NK-92 treated with Interleukin-12 subunit alpha and Interleukin-12 subunit beta, amount 100 ng/mL, for 24 hours (cell line): ENCODE results near the gene TC2N.
"Not testable (repeated sequence)": the region's sequence is repeated elsewhere in the genome, so short reads cannot be mapped to it uniquely, and the experiment has no call there.

ENCODE experiments used
- DNase-seq: peaks from one replicate; lab custom pipeline; 2025; lab: John Stamatoyannopoulos, UW

The TC2N gene

DNA sequence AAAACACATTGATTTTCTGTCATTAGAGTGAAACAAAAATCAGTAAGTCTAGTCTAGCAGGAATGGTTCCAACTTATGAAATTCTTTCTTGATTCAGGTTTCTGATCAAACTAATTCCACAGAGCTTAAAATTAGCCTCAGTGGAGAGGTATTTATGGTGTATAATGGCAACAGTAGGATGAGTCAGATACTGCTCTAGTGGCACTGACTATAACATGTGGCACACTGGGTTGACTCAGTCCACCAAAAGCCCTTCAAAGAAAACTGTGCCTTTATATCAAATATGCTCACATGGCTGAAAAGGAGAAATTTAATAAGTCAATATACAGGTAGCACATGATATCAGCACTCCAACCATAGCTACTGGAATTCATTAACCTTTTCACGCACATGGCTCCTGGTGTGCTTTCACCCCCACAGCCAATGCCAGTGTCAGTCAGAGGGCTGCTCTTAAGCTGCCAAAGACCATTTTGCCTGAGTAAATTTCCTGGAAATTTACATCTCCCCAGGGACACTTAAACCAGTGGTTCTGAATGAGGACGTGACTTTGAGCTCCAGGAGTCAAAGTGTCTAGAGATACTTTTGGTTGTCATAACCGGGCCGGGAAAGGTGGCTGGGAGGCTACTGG lies 113.7 kb downstream of the TC2N start:
- DNase-seq = no peak

DNA sequence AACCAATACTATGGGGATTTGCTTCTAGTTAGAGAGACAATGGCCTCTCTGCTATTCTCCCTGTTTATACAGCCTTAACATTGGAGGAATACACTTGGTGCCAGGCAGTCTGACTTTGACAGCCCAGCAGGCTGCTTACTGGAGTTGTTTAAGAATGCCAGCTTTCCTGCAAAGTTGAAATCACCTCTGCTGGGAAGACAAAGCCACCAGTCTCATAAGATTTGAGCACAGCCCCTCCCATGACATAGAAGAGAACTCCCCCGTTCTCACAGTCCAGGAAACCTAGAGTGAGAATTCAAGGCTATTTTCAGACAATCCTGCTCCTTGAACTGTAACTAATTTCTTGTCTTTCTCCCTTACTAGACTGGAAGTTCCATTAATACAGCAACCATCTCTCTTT lies 114.4 kb downstream of the TC2N start:
- DNase-seq = no peak

DNA sequence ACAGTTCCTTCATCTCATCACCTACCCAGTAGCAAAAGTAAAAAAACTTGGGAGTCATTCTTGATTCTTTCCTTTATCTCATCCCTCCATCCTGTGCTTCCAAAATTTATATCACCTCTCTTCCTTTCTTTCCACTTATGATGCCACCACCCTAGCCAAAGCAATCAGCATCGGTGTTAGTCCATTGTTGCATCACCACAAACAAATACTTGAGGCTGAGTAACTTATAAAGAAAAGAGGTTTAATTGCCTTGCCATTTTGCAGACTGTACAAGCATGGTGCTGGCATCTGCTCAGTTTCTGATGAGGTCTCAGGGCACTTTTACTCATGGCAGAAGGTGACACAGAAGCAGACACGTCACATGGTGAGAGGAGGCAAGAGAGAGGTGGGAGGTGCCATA lies 115.6 kb downstream of the TC2N start:
- no peak for DNase-seq

DNA sequence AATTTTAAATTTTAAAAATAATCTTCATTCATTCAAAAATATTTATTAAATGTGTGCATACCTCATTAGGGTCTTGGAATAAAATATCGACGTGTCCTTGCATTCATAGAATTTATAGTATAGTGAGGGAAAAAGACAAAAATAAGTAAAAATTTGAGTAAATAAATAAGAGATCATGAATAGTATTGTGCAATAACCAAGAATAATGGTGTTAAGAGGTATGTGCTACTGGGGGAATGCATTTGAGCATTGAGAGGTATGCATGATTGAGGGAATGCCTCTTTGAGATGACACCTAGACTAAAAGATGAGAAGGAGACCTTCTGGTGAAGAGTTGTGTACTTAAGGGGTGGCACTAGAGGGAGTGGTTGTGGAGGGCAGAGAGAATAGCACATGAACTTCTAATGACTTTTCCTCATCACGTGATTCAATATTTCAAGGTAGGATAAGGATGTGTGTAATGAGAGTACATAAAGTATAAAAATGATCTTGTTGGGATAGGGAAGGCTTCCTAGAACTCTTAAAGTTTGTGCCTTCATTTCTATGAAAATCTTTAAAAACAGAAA lies 116.6 kb downstream of the TC2N start:
- DNase-seq = no peak

DNA sequence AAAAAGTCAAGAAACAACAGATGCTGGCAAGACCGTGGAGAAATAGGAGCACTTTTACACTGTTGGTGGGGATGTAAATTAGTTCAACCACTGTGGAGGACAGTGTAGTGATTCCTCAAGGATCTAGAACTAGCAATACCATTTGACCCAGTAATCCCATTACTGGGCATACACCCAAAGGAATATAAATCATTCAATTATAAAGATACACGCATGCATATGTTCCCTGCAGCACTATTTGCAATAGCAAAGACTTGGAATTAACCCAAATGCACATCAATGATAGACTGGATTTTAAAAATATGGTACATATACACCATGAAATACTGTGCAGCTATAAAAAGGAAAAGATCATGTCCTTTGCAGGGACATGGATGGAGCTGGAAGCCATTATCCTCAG lies 117.5 kb downstream of the TC2N start:
- no peak for DNase-seq

DNA sequence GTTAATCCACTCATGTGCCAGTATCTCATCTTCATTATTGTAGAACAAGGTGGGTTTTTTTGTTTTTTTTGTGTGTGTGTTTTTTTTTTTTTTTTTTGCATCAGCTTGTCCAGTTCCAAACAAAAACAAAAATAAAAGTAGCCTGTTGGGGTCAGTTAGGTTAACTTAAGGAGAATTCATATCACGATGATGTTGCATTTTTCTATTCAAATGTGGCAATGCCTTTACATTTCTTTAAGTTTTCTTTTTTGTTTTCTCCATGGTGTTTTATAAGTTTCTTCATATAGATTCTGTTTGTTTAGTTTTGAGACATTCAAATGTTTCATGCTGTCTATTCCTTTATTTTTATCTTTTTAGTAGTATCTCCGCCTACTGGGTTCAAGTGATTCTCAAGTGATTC lies 119.3 kb downstream of the TC2N start:
- no peak for DNase-seq

DNA sequence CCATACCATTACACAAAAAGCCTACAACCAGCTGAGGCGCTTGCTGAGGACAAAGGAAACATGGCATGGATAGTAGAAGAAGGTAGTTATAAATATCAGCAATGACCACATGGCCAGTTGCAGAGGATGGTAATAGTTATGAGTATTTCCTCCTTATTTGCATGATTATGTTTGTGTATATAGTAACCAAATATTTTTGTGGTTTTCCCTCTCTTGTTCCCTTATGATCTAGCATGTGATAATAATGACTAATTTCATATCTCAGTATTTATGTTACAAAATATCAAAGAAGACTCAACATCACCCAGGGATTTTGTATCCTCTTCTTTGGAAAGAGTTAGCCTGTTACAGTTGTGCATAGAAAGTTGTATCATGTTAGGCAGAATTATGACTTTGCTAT lies 122.0 kb downstream of the TC2N start:
- DNase-seq = no peak

DNA sequence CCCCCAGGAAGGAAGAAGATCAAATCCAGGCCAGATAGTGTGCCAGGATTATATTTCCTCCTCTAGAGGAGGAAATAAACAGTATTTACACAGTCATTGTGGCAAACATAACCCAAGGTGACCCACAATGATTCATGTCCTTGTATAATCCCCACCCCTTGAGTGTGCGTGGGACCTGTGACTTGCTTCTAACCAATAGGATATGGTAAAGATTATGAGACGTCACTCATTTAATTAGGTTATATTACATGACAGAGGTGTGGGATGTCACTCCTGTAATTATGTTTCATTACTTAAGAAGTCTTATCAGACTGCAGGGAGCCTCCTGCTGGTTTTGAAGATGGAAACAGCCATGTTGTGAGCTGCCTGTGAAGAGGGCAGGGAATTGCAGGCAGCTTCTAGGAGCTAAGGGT lies 123.3 kb downstream of the TC2N start:
- no peak for DNase-seq

DNA sequence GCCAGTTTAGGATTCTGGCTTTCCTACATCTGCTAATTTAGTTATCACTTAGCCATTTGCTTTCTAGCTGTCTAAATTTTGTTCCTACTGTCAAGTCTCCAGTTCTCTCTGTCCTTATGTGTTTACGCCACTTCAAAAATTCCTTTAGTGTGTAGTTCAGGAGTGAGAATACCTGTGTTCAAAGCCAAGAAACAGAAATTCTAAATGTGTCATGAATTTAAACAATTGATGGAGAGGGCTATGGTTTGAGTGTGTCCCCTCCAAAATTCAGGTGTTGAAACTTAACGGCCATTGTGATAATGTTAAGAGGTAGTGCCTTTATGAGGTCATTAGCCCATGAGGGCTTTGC lies 124.1 kb downstream of the TC2N start:
- DNase-seq = no peak

DNA sequence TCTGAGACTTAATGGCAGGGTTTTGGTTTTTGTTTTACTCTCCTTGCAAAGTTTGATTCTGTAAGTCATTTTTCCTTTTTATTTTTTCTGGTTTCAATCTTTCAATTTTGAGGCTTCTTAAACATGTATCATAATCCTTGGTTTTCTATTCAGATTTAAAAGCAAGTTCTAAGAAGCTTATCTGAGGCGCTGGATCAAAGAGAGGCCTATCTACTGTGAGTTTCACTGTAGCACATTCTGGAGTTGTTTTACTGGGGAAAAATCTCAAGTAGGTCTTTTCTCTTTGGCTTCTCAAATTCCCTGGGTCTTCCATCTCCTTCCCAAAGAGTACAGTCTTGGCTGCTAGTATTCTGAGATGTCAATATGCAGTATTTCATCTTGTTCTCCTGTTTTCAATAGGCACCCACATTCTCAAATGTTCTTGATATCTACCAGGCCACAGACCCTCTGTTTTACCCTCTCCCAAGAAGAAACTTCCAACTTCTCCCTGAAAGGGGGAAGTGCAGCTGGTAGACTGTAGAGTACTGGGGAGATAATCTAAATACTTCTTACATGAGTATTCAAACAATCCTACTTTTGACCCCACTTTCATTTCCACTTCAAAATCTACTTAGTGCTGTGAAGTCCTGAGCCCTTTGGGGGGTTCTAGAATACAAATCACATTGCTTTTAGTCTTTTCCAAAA lies 124.6 kb downstream of the TC2N start:
- DNase-seq = no peak

DNA sequence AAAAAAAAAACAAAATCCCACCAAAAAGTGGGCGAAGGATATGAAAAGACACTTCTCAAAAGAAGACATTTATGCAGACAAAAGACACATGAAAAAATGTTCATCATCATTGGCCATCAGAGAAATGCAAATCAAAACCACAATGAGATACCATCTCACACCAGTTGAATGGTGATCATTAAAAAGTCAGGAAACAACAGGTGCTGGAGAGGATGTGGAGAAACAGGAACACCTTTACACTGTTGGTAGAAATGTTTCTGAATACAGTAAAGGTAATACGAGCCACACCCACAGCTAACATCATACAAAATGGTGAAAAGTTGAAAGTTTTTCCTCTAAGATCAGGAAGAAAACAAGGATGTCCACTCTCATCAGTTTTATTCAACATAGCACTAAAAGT lies 127.5 kb downstream of the TC2N start:
- DNase-seq = not testable (repeated sequence)

DNA sequence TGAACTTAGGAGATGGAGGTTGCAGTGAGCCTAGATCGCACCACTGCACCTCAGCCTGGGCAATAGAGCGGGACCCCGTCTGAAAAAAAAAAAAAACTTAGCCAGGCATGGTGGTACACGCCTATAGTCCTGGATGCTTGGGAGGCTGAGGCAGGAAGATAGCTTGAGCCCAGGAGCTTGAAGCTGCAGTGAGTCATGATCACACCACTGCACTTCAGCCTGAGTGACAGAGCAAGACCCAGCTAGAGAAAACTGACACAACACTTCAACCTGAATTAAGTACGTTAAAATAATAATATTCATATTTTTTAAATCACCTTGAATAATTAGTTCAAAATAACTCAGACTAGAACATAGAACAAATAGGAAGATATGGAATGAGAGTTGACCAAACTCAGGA lies 129.7 kb downstream of the TC2N start:
- DNase-seq = no peak

DNA sequence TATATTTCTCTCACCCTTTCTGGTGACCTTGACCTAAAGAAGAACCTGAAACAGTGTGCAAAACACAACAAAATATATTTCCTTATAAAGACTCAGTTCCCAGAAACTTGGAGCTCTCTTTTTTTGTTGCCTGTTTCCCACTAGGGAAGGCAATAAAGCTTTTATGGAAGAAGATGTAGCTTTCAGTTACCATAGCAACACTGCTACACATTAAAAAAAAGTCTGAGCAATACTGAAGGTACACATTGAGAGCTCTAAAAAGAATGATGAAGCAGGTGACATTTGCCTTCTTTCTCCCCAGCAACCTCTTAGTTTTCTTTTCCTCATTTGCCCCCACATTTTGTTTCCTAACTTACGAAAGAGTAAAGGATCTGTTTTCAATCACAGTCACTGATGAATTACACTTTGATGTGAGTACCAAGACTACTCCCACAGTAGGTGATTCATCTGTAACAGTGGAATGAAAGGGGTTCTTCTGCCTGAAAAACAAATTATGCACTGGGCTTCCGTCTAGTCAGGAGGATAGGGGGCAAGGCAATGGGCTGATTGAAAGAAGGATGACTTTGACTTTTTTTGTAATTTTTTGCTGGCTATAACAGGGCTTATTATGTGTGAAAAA lies 134.4 kb downstream of the TC2N start:
- DNase-seq = no peak

DNA sequence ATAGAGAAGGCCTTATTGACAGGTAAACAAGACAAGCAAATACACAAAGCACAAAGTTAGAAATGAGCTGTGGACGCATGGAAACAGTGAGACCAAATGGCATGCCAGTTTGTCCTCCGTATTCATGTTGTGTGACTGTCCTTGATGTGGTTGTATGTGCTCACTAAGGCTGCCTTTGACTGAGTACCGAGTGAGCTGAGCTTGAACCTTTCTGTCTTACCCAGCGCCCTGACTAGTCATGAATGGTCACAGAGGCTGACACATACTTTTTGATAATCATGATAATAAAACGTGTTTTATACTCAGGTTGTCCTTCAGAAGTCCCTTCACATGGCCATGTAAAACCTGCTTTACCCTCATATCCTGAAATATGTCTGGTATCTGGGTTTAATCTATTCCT lies 134.9 kb downstream of the TC2N start:
- DNase-seq = no peak

DNA sequence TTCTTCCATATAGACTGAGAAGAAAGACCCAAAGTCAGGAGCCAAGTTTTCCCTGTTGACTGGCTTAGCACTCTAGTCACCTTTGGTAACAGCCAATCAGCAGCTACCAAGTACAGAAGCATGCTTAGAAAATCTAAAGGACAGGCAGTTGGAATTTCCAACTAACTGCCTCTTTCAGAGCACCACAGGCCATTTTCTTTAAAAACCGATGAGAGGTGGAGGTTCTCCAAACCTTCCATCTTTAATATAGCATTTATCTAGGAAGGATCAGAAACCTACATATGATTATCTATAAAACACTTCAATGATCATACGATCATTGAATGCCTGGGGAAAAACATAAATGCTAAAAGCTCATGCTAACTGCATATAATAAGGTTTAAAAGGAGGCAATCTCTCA lies 135.3 kb downstream of the TC2N start, which contains the start of gene CATSPERB:
TSS of gene CATSPERB (minus strand) at position 101 of the 400 bp plus-strand sequence. CDS start 2,607 bp downstream, outside the sequence.
- DNase-seq = no peak

DNA sequence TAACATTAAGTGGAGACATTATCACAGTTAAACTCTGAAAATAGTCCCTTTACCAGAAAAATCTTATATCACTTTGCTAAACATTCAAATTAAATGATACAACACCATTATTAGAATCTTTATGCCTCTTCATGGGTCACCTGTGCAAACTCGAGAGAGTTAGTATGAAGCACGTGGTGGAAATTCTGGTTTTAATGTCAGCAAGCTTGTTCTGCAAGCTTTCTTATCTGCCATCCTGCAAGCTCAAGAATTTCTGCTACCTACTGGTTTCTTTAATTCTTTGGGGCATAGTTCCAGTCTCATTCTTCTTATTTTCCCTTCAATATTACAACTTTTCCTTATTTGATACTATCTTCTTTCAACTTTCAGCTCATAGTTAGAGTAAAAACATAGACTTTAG lies 136.3 kb downstream of the TC2N start:
- DNase-seq = no peak

DNA sequence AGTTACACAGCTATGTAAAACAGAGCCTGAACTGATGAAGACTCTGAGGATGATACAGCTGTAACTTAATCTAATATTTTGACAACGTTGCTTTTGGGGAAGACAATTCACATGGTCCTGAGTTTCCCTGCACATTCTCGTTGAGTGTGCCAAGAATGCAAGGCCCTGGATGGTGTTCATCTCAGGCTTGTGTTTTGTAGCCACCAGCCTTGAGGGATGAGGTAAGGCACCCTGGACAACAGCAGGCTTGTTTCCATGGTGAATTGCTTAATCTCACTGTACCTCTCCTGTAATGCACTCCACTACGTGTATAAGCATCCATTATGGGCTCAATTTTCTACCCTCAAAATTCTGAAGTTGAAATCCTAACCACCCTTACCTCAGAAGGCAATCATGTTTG lies 137.6 kb downstream of the TC2N start:
- no peak for DNase-seq
